Ectodermal cell (in vitro differentiated cells): Measurements from ENCODE around the gene DPP10.

Experiments
- H3K27ac ChIP-seq: 2 replicates; pipeline ENCODE4 v1.7.0; 2013; ENCODE audit warnings: mild to moderate bottlenecking, low read depth, low read length; ENCODE audit not compliant: insufficient read depth, poor library complexity, severe bottlenecking
- H3K27me3 ChIP-seq: 2 replicates; pipeline ENCODE4 v1.7.0; 2013; ENCODE audit warnings: mild to moderate bottlenecking, low read length; ENCODE audit not compliant: insufficient read depth, control insufficient read depth, poor library complexity, severe bottlenecking
- H3K36me3 ChIP-seq: one replicate; pipeline ENCODE4 v1.7.0; 2013; ENCODE audit warnings: low read length; ENCODE audit not compliant: control insufficient read depth, insufficient read depth
- H3K4me1 ChIP-seq: one replicate; pipeline ENCODE4 v1.7.0; 2013; ENCODE audit warnings: low read length; ENCODE audit not compliant: control insufficient read depth, insufficient read depth
- H3K4me3 ChIP-seq: 2 replicates; pipeline ENCODE4 v1.7.0; 2013; ENCODE audit warnings: low read depth, low read length, control low read depth; ENCODE audit not compliant: insufficient read depth
- H3K9me3 ChIP-seq: 2 replicates; pipeline ENCODE4 v1.7.0; 2013; ENCODE audit warnings: mild to moderate bottlenecking, low read length, moderate library complexity; ENCODE audit not compliant: control insufficient read depth
- WGBS, 2 experiments: methylation state at CpG; one replicate each; pipeline ENCODE4 v1.1.7; 2013; ENCODE audit warnings: missing lambda C conversion rate in 2 of 2; 5-methylcytosine and 5-hydroxymethylcytosine counted together

DPP10 gene

GRCh38 chr2:115169814-115170213 lies 727.4 kb downstream of the DPP10 start:
- WGBS, 2 experiments: 97 to 100% methylated on average over 1 of the region's 1 CpG
- Histone ChIP-seq H3K4me1 (no peaks in the 10 kb centered on the region), H3K27me3 (peaks cover under 1% of the 10 kb centered on the region)

GRCh38 chr2:115171751-115172150 lies 729.3 kb downstream of the DPP10 start:
- 94 to 95% methylated on average over 2 of the region's 2 CpGs for WGBS, 2 experiments
- H3K4me1 ChIP-seq: no peaks in the 10 kb centered on the region
- no peaks in the 10 kb centered on the region for H3K36me3 ChIP-seq
- no peaks in the 10 kb centered on the region for H3K9me3 ChIP-seq
- no peaks in the 10 kb centered on the region for H3K27me3 ChIP-seq
- no peak overlapping the region for H3K27ac ChIP-seq
- no peak overlapping the region for H3K4me3 ChIP-seq

More at GRCh38 chr2:115169814-115170213, 727.4 kb downstream of the DPP10 start:
- H3K36me3 ChIP-seq: no peaks in the 10 kb centered on the region
- H3K9me3 ChIP-seq: no peaks in the 10 kb centered on the region
- no peak overlapping the region for H3K4me3 ChIP-seq
- no peak overlapping the region for H3K27ac ChIP-seq

DNA sequence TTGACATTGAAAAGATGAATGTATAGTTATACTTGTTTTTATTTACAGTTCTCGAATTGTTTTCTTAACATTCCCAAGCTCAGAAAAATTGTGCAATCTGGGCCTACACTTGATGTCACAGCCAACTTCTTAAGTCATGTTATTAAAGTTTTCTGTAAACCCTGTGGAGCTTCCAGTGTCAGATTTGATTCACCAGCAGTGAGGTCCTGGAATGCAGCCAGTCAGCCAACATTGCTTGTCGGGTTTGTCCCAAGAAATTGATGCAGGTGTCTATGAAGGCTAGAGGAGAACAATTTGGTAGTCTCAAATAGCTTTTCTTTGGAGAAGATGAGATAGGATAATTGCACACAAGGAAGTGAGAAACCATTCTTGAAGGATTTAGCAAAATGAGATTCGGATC lies 732.2 kb downstream of the DPP10 start:
- H3K4me3 ChIP-seq: no peak overlapping the region
- no peaks in the 10 kb centered on the region for H3K36me3 ChIP-seq
- no peaks in the 10 kb centered on the region for H3K27me3 ChIP-seq
- no peak overlapping the region for H3K27ac ChIP-seq
- no peaks in the 10 kb centered on the region for H3K9me3 ChIP-seq
- H3K4me1 ChIP-seq: no peaks in the 10 kb centered on the region
- 88 to 92% methylated on average over 3 of the region's 3 CpGs for WGBS, 2 experiments

DNA sequence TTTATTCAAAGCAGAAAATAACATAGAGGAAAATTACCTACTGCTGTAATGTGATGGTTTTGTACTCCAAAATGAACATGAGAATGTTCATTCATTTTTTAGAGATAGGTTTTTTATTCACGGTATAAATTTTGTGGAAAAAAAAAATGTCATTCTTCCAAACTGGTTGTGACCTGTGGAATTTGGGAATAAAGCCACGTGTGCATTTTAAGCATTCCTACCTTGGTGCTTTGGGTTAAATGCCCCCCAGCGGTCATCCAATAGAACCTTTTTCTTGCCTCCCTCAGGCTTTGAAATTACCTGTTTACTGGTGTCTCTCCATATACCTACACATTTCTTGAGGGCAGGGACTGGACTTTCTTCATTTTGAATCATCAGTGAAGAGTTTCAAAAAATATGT lies 740.7 kb downstream of the DPP10 start:
- Histone ChIP-seq H3K4me3 (no peak overlapping the region), H3K36me3 (no peaks in the 10 kb centered on the region), H3K4me1 (no peaks in the 10 kb centered on the region), H3K9me3 (no peaks in the 10 kb centered on the region), H3K27ac (no peak overlapping the region), H3K27me3 (no peaks in the 10 kb centered on the region)
- WGBS, 2 experiments: 56 to 59% methylated on average over 3 of the region's 3 CpGs

DNA sequence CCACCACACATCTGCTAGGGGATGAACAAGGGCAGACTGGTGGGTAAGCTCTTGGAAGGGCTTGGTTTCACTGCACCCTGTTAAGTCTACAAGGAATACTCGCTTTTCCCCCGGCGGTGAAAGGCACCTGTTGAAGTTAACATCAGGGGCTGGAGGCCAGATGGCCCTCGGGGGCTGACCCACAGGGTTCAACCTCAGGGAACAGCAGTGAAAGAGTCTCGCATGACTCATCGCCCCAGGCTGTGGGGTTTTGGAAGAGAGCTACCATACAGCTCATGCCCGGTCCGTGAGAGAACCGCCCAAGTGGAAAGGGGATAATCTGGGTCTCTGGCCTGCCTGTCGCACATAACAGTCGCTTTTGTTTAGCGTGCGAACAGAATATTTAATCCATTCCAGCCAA lies 748.0 kb downstream of the DPP10 start:
- H3K4me1 ChIP-seq: no peaks in the 10 kb centered on the region
- H3K4me3 ChIP-seq: no peak overlapping the region
- no peak overlapping the region for H3K27ac ChIP-seq
- 92 to 93% methylated on average over 13 of the region's 13 CpGs for WGBS, 2 experiments
- H3K27me3 ChIP-seq: no peaks in the 10 kb centered on the region
- H3K9me3 ChIP-seq: no peaks in the 10 kb centered on the region
- H3K36me3 ChIP-seq: no peaks in the 10 kb centered on the region

GRCh38 chr2:115194623-115195022 lies 752.2 kb downstream of the DPP10 start:
- H3K36me3 ChIP-seq: no peaks in the 10 kb centered on the region
- H3K9me3 ChIP-seq: no peaks in the 10 kb centered on the region
- 97 to 99% methylated on average over 4 to 6 of the region's 6 CpGs for WGBS, 2 experiments
- H3K27ac ChIP-seq: no peak overlapping the region
- H3K4me3 ChIP-seq: no peak overlapping the region
- no peaks in the 10 kb centered on the region for H3K4me1 ChIP-seq
- no peaks in the 10 kb centered on the region for H3K27me3 ChIP-seq

DNA sequence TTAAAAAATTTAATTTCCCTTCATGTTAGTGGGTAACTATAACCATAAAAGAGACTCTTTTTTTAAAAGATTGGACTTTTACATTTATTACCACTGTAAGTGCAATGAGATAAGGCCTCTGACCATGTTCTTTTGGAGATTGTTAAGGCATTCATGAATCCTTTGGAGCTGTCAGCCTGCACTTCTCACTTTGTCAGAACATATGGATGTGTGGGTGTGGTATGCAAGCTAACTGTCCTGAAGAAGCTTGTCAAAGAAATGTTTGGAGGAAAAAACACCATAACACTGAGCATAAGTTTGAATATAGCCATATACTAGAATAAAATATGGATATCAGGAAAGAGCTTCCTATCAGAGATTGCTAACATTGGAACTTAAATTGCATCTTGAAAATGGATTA lies 754.1 kb downstream of the DPP10 start:
- Histone ChIP-seq H3K4me1 (no peaks in the 10 kb centered on the region), H3K9me3 (no peaks in the 10 kb centered on the region), H3K4me3 (no peak overlapping the region), H3K36me3 (no peaks in the 10 kb centered on the region), H3K27me3 (no peaks in the 10 kb centered on the region), H3K27ac (no peak overlapping the region)

DNA sequence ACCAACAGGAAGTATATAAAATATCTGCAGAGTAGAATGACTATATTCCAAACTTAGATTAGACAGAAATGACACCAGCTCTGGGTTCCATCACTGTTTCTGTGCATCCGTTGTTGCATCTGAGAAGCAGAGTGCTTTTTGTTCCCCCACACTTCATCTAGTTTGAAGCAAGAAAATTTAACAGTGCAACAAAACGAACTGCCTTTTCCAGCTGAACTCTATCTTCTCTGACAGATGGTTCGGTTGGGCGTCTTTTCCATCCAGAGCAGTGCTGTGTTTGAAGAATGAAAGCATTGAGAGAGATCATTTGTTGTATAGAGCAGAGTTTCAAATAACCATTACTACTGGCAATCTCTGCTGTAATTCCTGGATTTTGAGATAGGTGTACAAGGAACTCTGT lies 757.5 kb downstream of the DPP10 start:
- H3K27me3 ChIP-seq: no peaks in the 10 kb centered on the region
- H3K27ac ChIP-seq: no peak overlapping the region
- WGBS, 2 experiments: 92 to 94% methylated on average over 4 of the region's 4 CpGs
- no peaks in the 10 kb centered on the region for H3K36me3 ChIP-seq
- no peaks in the 10 kb centered on the region for H3K4me1 ChIP-seq
- no peaks in the 10 kb centered on the region for H3K9me3 ChIP-seq
- H3K4me3 ChIP-seq: no peak overlapping the region

DNA sequence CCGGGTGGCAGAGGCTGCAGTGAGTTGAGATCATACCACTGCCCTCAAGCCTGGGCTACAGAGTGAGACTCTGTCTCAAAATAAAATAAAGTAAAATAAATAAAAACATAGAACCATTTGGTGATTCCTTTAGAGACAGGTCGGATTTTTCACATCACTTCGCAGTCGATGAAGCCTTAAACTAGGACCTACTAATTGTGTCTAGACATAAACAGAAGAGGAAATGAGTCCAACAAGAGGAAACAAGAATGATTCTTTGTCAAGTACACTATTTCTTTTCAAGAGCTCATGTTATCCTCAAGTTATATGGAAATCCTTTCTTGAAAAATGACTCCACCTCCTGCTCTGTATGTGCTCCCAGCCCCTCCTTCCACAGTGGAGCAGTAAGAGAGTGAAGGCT lies 758.9 kb downstream of the DPP10 start:
- H3K27ac ChIP-seq: no peak overlapping the region
- H3K4me3 ChIP-seq: no peak overlapping the region
- H3K9me3 ChIP-seq: no peaks in the 10 kb centered on the region
- H3K36me3 ChIP-seq: no peaks in the 10 kb centered on the region
- 97% methylated on average over 4 of the region's 4 CpGs for WGBS, 2 experiments
- no peaks in the 10 kb centered on the region for H3K4me1 ChIP-seq
- H3K27me3 ChIP-seq: no peaks in the 10 kb centered on the region

- Histone ChIP-seq H3K36me3 (no peaks in the 10 kb centered on the region), H3K4me3 (no peak overlapping the region), H3K27ac (no peak overlapping the region), H3K4me1 (no peaks in the 10 kb centered on the region), H3K9me3 (no peaks in the 10 kb centered on the region), H3K27me3 (no peaks in the 10 kb centered on the region)
- WGBS, 2 experiments: 92 to 93% methylated on average over 3 of the region's 3 CpGs
These were observed 766.2 kb downstream of the DPP10 start for GRCh38 chr2:115208493-115209164.

DNA sequence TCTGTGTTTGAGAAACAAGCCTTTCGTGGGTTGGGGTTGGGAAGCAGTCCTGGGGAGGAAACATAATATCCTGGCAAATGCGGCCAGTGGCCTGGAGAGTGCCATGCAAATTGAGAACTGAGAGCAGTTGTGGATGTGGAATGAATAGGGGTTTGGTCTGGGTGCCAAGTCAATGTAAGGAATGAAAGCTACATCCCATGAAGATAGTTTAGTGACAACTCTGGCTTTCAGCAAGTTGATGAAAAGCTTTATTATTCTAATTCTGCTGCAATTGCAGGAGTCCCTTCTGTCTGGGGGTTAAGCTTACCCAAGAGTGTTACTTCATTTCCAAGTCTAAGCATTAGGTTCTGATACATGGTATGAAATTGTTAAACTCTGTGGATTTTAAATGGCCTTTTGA lies 771.6 kb downstream of the DPP10 start:
- Histone ChIP-seq H3K9me3 (no peaks in the 10 kb centered on the region), H3K4me3 (no peak overlapping the region), H3K36me3 (no peaks in the 10 kb centered on the region), H3K27me3 (no peaks in the 10 kb centered on the region), H3K4me1 (peaks cover 5% of the 10 kb centered on the region), H3K27ac (no peak overlapping the region)
- 7 to 23% methylated on average over 2 of the region's 2 CpGs for WGBS, 2 experiments
